Natural killer cell (primary cell): ENCODE data around the gene MAP4K4. TPM values are rescaled to one million over a fixed set of nuclear protein-coding genes. Genes with fewer than 3 reads are reported as not detected.

Source experiments
- ATAC-seq, 3 donors: fragments of 150-1000 bp in 2 of 3; fragments of 200-7000 bp in 1 of 3; cut with Tn5 transposase; 1 replicate in 1 of 3; 2 replicates in 2 of 3; pipeline ENCODE4 v1.10.0; 2021; ENCODE audit warnings: mild to moderate bottlenecking in 2 of 3, moderate library complexity in 2 of 3
- DNase-seq, 2 donors: peaks; one replicate each; pipeline versions ENCODE4 v3.0.0 to v3.0.0-alpha.2; 2013 to 2021; ENCODE audit warnings: mixed read lengths in 1 of 2
- H3K27ac ChIP-seq: one replicate; pipeline ENCODE4 v1.5.1; 2013; ENCODE audit warnings: mild to moderate bottlenecking, low read length
- H3K27me3 ChIP-seq: one replicate; pipeline ENCODE4 v1.6.1; 2013; ENCODE audit warnings: low read length; ENCODE audit not compliant: control insufficient read depth, insufficient read depth
- H3K36me3 ChIP-seq: one replicate; pipeline ENCODE4 v1.6.1; 2013; ENCODE audit warnings: low read length; ENCODE audit not compliant: control insufficient read depth, insufficient read depth
- H3K4me1 ChIP-seq: one replicate; pipeline ENCODE4 v1.6.1; 2013; ENCODE audit warnings: low read length; ENCODE audit not compliant: control insufficient read depth, insufficient read depth
- H3K4me3 ChIP-seq: one replicate; pipeline ENCODE4 v1.5.1; 2013; ENCODE audit warnings: low read length
- H3K9me3 ChIP-seq: one replicate; pipeline ENCODE4 v1.6.1; 2013; ENCODE audit warnings: low read length; ENCODE audit not compliant: control insufficient read depth, insufficient read depth
- H3K27ac Mint-ChIP-seq, 2 donors: one replicate each; pipeline ENCODE4 v1.8.0; 2022; ENCODE audit warnings: mild to moderate bottlenecking in 2 of 2, mixed read lengths in 2 of 2, moderate library complexity in 1 of 2
- H3K27me3 Mint-ChIP-seq, 2 donors: one replicate each; pipeline ENCODE4 v1.8.0; 2022; ENCODE audit warnings: low read depth in 2 of 2, mixed read lengths in 2 of 2
- H3K36me3 Mint-ChIP-seq: one replicate; pipeline ENCODE4 v1.8.0; 2022; ENCODE audit warnings: mixed read lengths
- H3K4me1 Mint-ChIP-seq, 2 donors: one replicate each; pipeline ENCODE4 v1.8.0; 2022; ENCODE audit warnings: mixed read lengths in 2 of 2
- H3K4me3 Mint-ChIP-seq: one replicate; pipeline ENCODE4 v1.8.0; 2022; ENCODE audit warnings: mild to moderate bottlenecking, moderate library complexity, mixed read lengths
- H3K9me3 Mint-ChIP-seq, 2 donors: one replicate each; pipeline ENCODE4 v1.8.0; 2022; ENCODE audit warnings: mixed read lengths in 2 of 2
- CTCF ChIP-seq: fragments of 200-600 bp; IDR thresholded peaks from one replicate; pipeline ENCODE4 v1.8.0; 2022; ENCODE audit warnings: antibody characterized with exemption
- WGBS: methylation state at CpG from one replicate; pipeline ENCODE4 v1.1.7; 2013; ENCODE audit warnings: missing lambda C conversion rate; ENCODE audit not compliant: insufficient coverage; 5-methylcytosine and 5-hydroxymethylcytosine counted together
- intact Hi-C: fragments of 100-400 bp; cut with micrococcal nuclease; formaldehyde crosslinking; loops from one replicate; pipeline ENCODE4 v1.14.2; 2022
- total RNA-seq, 4 donors: library from RNA; stranded (reverse); fragments of 120-200 nt in 1 of 4; gene quantifications; one replicate each; pipeline versions ENCODE4 v1.2.3 to v1.2.4, GENCODE V29; 2013 to 2022

Gene MAP4K4
- total RNA-seq, 3 donors from 2014 or later (not counting 1 experiment from before 2014, with no cell fraction given): 60.2 to 80.3 (median 66.5) TPM

- no peak for DNase-seq
These were observed 26.0 kb downstream of the MAP4K4 start for GRCh38 chr2:101723371-101724124.

GRCh38 chr2:101724125-101724474 is 26.6 kb downstream of the MAP4K4 start:
- ATAC-seq (no peak), DNase-seq (no peak)
- H3K27ac Mint-ChIP-seq: no peak overlapping the region
- 79% methylated on average over 3 of the region's 3 CpGs for WGBS
- Histone ChIP-seq H3K36me3 (no peaks in the 10 kb centered on the region), H3K27ac (no peak overlapping the region), H3K4me3 (no peak overlapping the region), H3K27me3 (no peaks in the 10 kb centered on the region), H3K4me1 (peaks cover 22% of the 10 kb centered on the region), H3K9me3 (no peaks in the 10 kb centered on the region)
- no peaks in the 10 kb centered on the region for H3K9me3 Mint-ChIP-seq
- H3K36me3 Mint-ChIP-seq: no peaks in the 10 kb centered on the region
- peaks cover 63 to 81% of the 10 kb centered on the region in 2 donors for H3K4me1 Mint-ChIP-seq
- H3K27me3 Mint-ChIP-seq: no peaks in the 10 kb centered on the region
- TF ChIP-seq CTCF: no peak
- no peak overlapping the region for H3K4me3 Mint-ChIP-seq
- intact Hi-C loops: no loop called here

More at GRCh38 chr2:101723371-101724124, 26.0 kb downstream of the MAP4K4 start:
- Mint-ChIP-seq H3K4me1 (peaks cover 63 to 81% of the 10 kb centered on the region in 2 donors), H3K27me3 (no peaks in the 10 kb centered on the region), H3K36me3 (no peaks in the 10 kb centered on the region), H3K27ac (peak overlapping the region in 1 of 2 donors; percentile 26), H3K9me3 (no peaks in the 10 kb centered on the region), H3K4me3 (no peak overlapping the region)
- intact Hi-C loops: no loop called here
- Histone ChIP-seq H3K36me3 (no peaks in the 10 kb centered on the region), H3K9me3 (no peaks in the 10 kb centered on the region), H3K27ac (no peak overlapping the region), H3K4me1 (peaks cover 24% of the 10 kb centered on the region), H3K27me3 (no peaks in the 10 kb centered on the region), H3K4me3 (no peak overlapping the region)
- no peak for ATAC-seq
- no peak for TF ChIP-seq CTCF
- WGBS: 93% methylated on average over 4 of the region's 4 CpGs

- Histone ChIP-seq H3K4me3 (no peak overlapping the region), H3K36me3 (no peaks in the 10 kb centered on the region), H3K27ac (no peak overlapping the region), H3K27me3 (no peaks in the 10 kb centered on the region), H3K4me1 (peaks cover 19% of the 10 kb centered on the region), H3K9me3 (no peaks in the 10 kb centered on the region)
- WGBS: 79% methylated on average over 3 of the region's 3 CpGs
- H3K27ac Mint-ChIP-seq: no peak overlapping the region
- H3K27me3 Mint-ChIP-seq: no peaks in the 10 kb centered on the region
- no peak for ATAC-seq
- no peaks in the 10 kb centered on the region for H3K36me3 Mint-ChIP-seq
- H3K4me3 Mint-ChIP-seq: no peak overlapping the region
- DNase-seq: no peak
- H3K9me3 Mint-ChIP-seq: no peaks in the 10 kb centered on the region
- TF ChIP-seq CTCF: no peak
- peaks cover 63 to 79% of the 10 kb centered on the region in 2 donors for H3K4me1 Mint-ChIP-seq
- intact Hi-C loops: no loop called here
These were observed 27.5 kb downstream of the MAP4K4 start for GRCh38 chr2:101725038-101725437.
